ENCODE results near the gene ARVCF. TPM values are rescaled to one million over a fixed set of nuclear protein-coding genes. Genes with fewer than 3 reads are reported as not detected.

Gene ARVCF
- total RNA-seq, 3 donors from 2014 or later (not counting 1 experiment from before 2014, with no cell fraction given) = 37.8 to 62.0 (median 38.7) TPM

GRCh38 chr22:19962246-19962908, 54.2 kb downstream of the ARVCF start:
- intact Hi-C loops (cut with micrococcal nuclease) = no loop called here
- peaks cover 16 to 20% of the 10 kb centered on the region in 2 donors for H3K4me1 Mint-ChIP-seq
- Histone ChIP-seq H3K4me3 (ENCODE audit: low read length) (no peak overlapping the region), H3K27ac (ENCODE audit: low read length) (no peak overlapping the region), H3K9me3 (ENCODE audit: control insufficient read depth, insufficient read depth, low read length) (no peaks in the 10 kb centered on the region), H3K4me1 (ENCODE audit: control insufficient read depth, insufficient read depth, low read length) (peaks cover 35% of the 10 kb centered on the region), H3K36me3 (ENCODE audit: control insufficient read depth, insufficient read depth, low read length) (peaks cover 18% of the 10 kb centered on the region), H3K27me3 (ENCODE audit: control insufficient read depth, insufficient read depth, low read length) (no peaks in the 10 kb centered on the region)
- no peaks in the 10 kb centered on the region for H3K36me3 Mint-ChIP-seq
- H3K9me3 Mint-ChIP-seq = no peaks in the 10 kb centered on the region
- 85% methylated on average over 22 of the region's 22 CpGs for WGBS (ENCODE audit: insufficient coverage)
- TF ChIP-seq CTCF (IDR thresholded peaks at IDR 0.05) = no peak
- no peaks in the 10 kb centered on the region for H3K27me3 Mint-ChIP-seq (ENCODE audit: low read depth in 2 of 2)
- DNase-seq (peak in 1 of 2 donors; percentile 65), ATAC-seq (peak; percentile 46 to 62 (median 57))
- no peak overlapping the region for H3K4me3 Mint-ChIP-seq
- H3K27ac Mint-ChIP-seq = no peak overlapping the region

GRCh38 chr22:19961868-19962245, 54.8 kb downstream of the ARVCF start:
- Histone ChIP-seq H3K27ac (ENCODE audit: low read length) (no peak overlapping the region), H3K27me3 (ENCODE audit: control insufficient read depth, insufficient read depth, low read length) (no peaks in the 10 kb centered on the region), H3K9me3 (ENCODE audit: control insufficient read depth, insufficient read depth, low read length) (no peaks in the 10 kb centered on the region), H3K4me1 (ENCODE audit: control insufficient read depth, insufficient read depth, low read length) (peaks cover 34% of the 10 kb centered on the region), H3K4me3 (ENCODE audit: low read length) (no peak overlapping the region), H3K36me3 (ENCODE audit: control insufficient read depth, insufficient read depth, low read length) (peaks cover 15% of the 10 kb centered on the region)
- ATAC-seq = no peak
- Mint-ChIP-seq H3K27ac (no peak overlapping the region), H3K36me3 (no peaks in the 10 kb centered on the region), H3K4me3 (no peak overlapping the region), H3K4me1 (peaks cover 15 to 16% of the 10 kb centered on the region in 2 donors), H3K9me3 (no peaks in the 10 kb centered on the region), H3K27me3 (ENCODE audit: low read depth in 2 of 2) (no peaks in the 10 kb centered on the region)
- 91% methylated on average over 8 of the region's 8 CpGs for WGBS (ENCODE audit: insufficient coverage)
- intact Hi-C loops (cut with micrococcal nuclease) = no loop called here
- DNase-seq = no peak
- TF ChIP-seq CTCF (IDR thresholded peaks at IDR 0.05) = no peak

GRCh38 chr22:19961201-19961580, 55.4 kb downstream of the ARVCF start:
- Histone ChIP-seq H3K4me3 (ENCODE audit: low read length) (no peak overlapping the region), H3K27ac (ENCODE audit: low read length) (no peak overlapping the region), H3K4me1 (ENCODE audit: control insufficient read depth, insufficient read depth, low read length) (peaks cover 34% of the 10 kb centered on the region), H3K9me3 (ENCODE audit: control insufficient read depth, insufficient read depth, low read length) (no peaks in the 10 kb centered on the region), H3K36me3 (ENCODE audit: control insufficient read depth, insufficient read depth, low read length) (peaks cover 13% of the 10 kb centered on the region), H3K27me3 (ENCODE audit: control insufficient read depth, insufficient read depth, low read length) (no peaks in the 10 kb centered on the region)
- Mint-ChIP-seq H3K4me3 (no peak overlapping the region), H3K27me3 (ENCODE audit: low read depth in 2 of 2) (no peaks in the 10 kb centered on the region), H3K4me1 (peaks cover 12 to 16% of the 10 kb centered on the region in 2 donors), H3K27ac (no peak overlapping the region), H3K36me3 (no peaks in the 10 kb centered on the region), H3K9me3 (no peaks in the 10 kb centered on the region)
- ATAC-seq = no peak
- DNase-seq = no peak
- TF ChIP-seq CTCF (IDR thresholded peaks at IDR 0.05) = no peak
- intact Hi-C loops (cut with micrococcal nuclease) = no loop called here
- 89% methylated on average over 9 of the region's 9 CpGs for WGBS (ENCODE audit: insufficient coverage)

Measured in natural killer cell (primary cell).